WTC11 (cell line): ENCODE measurements around the gene HIBADH. TPM values are rescaled to one million over a fixed set of nuclear protein-coding genes. Genes with fewer than 3 reads are reported as not detected.

Experiments
- ATAC-seq: fragments of 200-7000 bp; cut with Tn5 transposase; 2 replicates; pipeline ENCODE4 v1.10.0; 2021; ENCODE audit warnings: mild to moderate bottlenecking, moderate library complexity
- CTCF ChIA-PET: fragments of 300-600 bp; sonication (Branson Sonifier 250); formaldehyde crosslinking; loops from one replicate; lab custom pipeline; 2021; ENCODE audit warnings: antibody characterized with exemption; lab: Charles Lee
- POLR2A ChIA-PET: fragments of 350-600 bp; sonication (Branson Sonifier 250); formaldehyde crosslinking; loops from one replicate; lab custom pipeline; 2021; ENCODE audit warnings: antibody characterized with exemption; lab: Charles Lee
- DNase-seq: peaks from one replicate; pipeline ENCODE4 v3.0.0; 2021; ENCODE audit warnings: low spot score
- H3K27ac Mint-ChIP-seq: 2 replicates; pipeline ENCODE4 v1.8.0; 2021; ENCODE audit warnings: mixed read lengths
- H3K27me3 Mint-ChIP-seq: 2 replicates; pipeline ENCODE4 v1.8.0; 2021; ENCODE audit warnings: low read depth, mild to moderate bottlenecking, moderate library complexity, mixed read lengths
- H3K36me3 Mint-ChIP-seq: 2 replicates; pipeline ENCODE4 v1.8.0; 2021; ENCODE audit warnings: mixed read lengths
- H3K4me1 Mint-ChIP-seq: 2 replicates; pipeline ENCODE4 v1.8.0; 2022; ENCODE audit warnings: mixed read lengths
- H3K4me3 Mint-ChIP-seq: 2 replicates; pipeline ENCODE4 v1.8.0; 2021; ENCODE audit warnings: mild to moderate bottlenecking, moderate library complexity, mixed read lengths
- H3K9me3 Mint-ChIP-seq: 2 replicates; pipeline ENCODE4 v1.8.0; 2021; ENCODE audit warnings: mixed read lengths
- CBFB ChIP-seq: sonication (generic); formaldehyde crosslinking; IDR thresholded peaks from 2 replicates; pipeline ENCODE4 v1.8.1; 2022; ENCODE audit warnings: mild to moderate bottlenecking, low read depth, missing genetic modification reagents
- ETV6 ChIP-seq: sonication (generic); formaldehyde crosslinking; IDR thresholded peaks from 2 replicates; pipeline ENCODE4 v1.8.1; 2022; ENCODE audit warnings: mild to moderate bottlenecking, missing genetic modification reagents
- FOXP1 ChIP-seq: sonication (generic); formaldehyde crosslinking; IDR thresholded peaks from 2 replicates; pipeline ENCODE4 v1.8.0; 2022; ENCODE audit warnings: missing genetic modification reagents, mild to moderate bottlenecking, moderate library complexity, borderline replicate concordance
- MXD4 ChIP-seq: fragments of 250-450 bp; sonication (Bioruptor Pico); IDR thresholded peaks from 2 replicates; pipeline ENCODE4 v1.8.0; 2021; ENCODE audit warnings: mild to moderate bottlenecking, moderate library complexity, borderline replicate concordance
- NFYB ChIP-seq: sonication (generic); formaldehyde crosslinking; conservative IDR thresholded peaks from 2 replicates; pipeline ENCODE4 v1.8.0; 2022; ENCODE audit warnings: low read depth, missing genetic modification reagents
- NR2C2 ChIP-seq: sonication (generic); formaldehyde crosslinking; IDR thresholded peaks from 2 replicates; pipeline ENCODE4 v1.8.0; 2022; ENCODE audit warnings: mild to moderate bottlenecking, missing genetic modification reagents
- SP1 ChIP-seq: sonication (generic); formaldehyde crosslinking; conservative IDR thresholded peaks from 2 replicates; pipeline ENCODE4 v1.8.1; 2022; ENCODE audit warnings: missing genetic modification reagents
- TEAD4 ChIP-seq: sonication (generic); formaldehyde crosslinking; IDR thresholded peaks from 2 replicates; pipeline ENCODE4 v1.8.0; 2022; ENCODE audit warnings: mild to moderate bottlenecking, missing genetic modification reagents
- ZBTB21 ChIP-seq: sonication (generic); formaldehyde crosslinking; IDR thresholded peaks from 2 replicates; pipeline ENCODE4 v1.8.1; 2023; ENCODE audit warnings: mild to moderate bottlenecking, missing genetic modification reagents, borderline replicate concordance
- ZNF219 ChIP-seq: sonication (generic); formaldehyde crosslinking; IDR thresholded peaks from 2 replicates; pipeline ENCODE4 v1.8.0; 2023; ENCODE audit warnings: missing genetic modification reagents, mild to moderate bottlenecking, borderline replicate concordance
- ZNF232 ChIP-seq: sonication (generic); formaldehyde crosslinking; IDR thresholded peaks from 2 replicates; pipeline ENCODE4 v1.8.0; 2022; ENCODE audit warnings: mild to moderate bottlenecking, missing genetic modification reagents
- ZNF671 ChIP-seq: fragments of 250-450 bp; sonication (Bioruptor Pico); IDR thresholded peaks from 2 replicates; pipeline ENCODE4 v1.8.0; 2021; ENCODE audit warnings: mild to moderate bottlenecking
- total RNA-seq: library from RNA; stranded (reverse); gene quantifications from 3 replicates; pipeline ENCODE4 v1.2.3, GENCODE V29; 2021
- TF ChIP-seq, protein P1 (sequence below): sonication (generic); formaldehyde crosslinking; IDR thresholded peaks from 2 replicates; pipeline ENCODE4 v1.8.1; 2023; ENCODE audit warnings: mild to moderate bottlenecking, missing genetic modification reagents, moderate library complexity
- TF ChIP-seq, protein P2 (sequence below): sonication (generic); formaldehyde crosslinking; IDR thresholded peaks from 2 replicates; pipeline ENCODE4 v1.8.1; 2023; ENCODE audit warnings: mild to moderate bottlenecking, missing genetic modification reagents
- TF ChIP-seq, protein P3 (sequence below): sonication (generic); formaldehyde crosslinking; IDR thresholded peaks from 2 replicates; pipeline ENCODE4 v1.8.0; 2023; ENCODE audit warnings: mild to moderate bottlenecking, missing genetic modification reagents
- TF ChIP-seq, protein P4 (sequence below): sonication (generic); formaldehyde crosslinking; IDR thresholded peaks from 2 replicates; pipeline ENCODE4 v1.8.1; 2023; ENCODE audit warnings: mild to moderate bottlenecking, missing genetic modification reagents, moderate library complexity
- TF ChIP-seq, protein P5 (sequence below): sonication (generic); formaldehyde crosslinking; IDR thresholded peaks from 2 replicates; pipeline ENCODE4 v1.8.0; 2022; ENCODE audit warnings: mild to moderate bottlenecking, missing genetic modification reagents
- TF ChIP-seq, protein P6 (sequence below): sonication (generic); formaldehyde crosslinking; IDR thresholded peaks from 2 replicates; pipeline ENCODE4 v1.8.1; 2022; ENCODE audit warnings: mild to moderate bottlenecking, moderate library complexity, missing genetic modification reagents
- TF ChIP-seq, protein P7 (sequence below): sonication (generic); formaldehyde crosslinking; IDR thresholded peaks from 2 replicates; pipeline ENCODE4 v1.8.0; 2023; ENCODE audit warnings: missing genetic modification reagents

The HIBADH gene
- total RNA-seq, 1 experiment from 2014 or later: 27.9 TPM

DNA sequence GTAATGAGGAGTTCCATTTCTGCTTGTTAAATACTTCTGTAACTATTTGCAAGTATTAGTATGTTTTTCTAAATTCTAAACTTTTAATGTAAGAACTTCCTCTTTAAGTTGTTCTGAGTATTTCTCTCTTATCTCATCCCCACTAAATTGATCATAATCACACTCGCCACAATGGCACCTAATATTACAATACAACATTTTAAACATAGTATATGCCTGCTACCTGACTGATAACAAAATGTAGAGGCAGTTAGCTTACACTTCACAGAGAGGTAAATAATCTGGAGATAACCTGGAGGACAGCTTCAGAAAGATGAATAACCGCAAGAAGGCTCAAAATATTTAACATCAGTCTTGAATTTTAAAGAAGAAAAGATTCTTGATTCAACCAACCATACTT lies 48.6 kb downstream of the HIBADH start (continued):
- no peak for TF ChIP-seq CBFB (CRISPR knock-in tag)

DNA sequence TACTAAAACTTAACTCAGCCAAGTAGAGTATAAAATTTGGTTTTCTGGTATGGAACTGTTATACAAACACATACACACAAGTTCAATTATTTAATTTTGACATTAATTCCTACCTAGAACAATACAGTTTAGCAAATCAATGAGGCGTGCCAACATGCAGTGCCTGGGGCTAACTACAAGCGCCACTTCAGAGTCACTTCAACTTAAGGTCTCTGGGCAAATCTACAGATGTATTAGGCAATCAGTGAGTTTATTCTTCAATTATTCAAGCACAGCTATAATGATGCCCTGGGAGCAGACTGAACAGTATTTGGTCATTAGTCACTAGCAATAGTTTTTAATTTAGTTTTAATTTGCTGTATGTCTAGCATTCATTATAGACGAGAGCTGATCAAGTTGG lies 51.6 kb downstream of the HIBADH start:
- H3K27me3 Mint-ChIP-seq: no peaks in the 10 kb centered on the region
- no peak for DNase-seq
- H3K4me3 Mint-ChIP-seq: no peak overlapping the region
- H3K36me3 Mint-ChIP-seq: peaks cover 6% of the 10 kb centered on the region
- no peak for TF ChIP-seq FOXP1 (CRISPR knock-in tag)
- TF ChIP-seq NFYB (CRISPR knock-in tag): no peak
- no peak for TF ChIP-seq ZNF671 (CRISPR knock-in tag)
- no peak for TF ChIP-seq ZNF219
- no peak for TF ChIP-seq TEAD4
- TF ChIP-seq, protein P1, sequence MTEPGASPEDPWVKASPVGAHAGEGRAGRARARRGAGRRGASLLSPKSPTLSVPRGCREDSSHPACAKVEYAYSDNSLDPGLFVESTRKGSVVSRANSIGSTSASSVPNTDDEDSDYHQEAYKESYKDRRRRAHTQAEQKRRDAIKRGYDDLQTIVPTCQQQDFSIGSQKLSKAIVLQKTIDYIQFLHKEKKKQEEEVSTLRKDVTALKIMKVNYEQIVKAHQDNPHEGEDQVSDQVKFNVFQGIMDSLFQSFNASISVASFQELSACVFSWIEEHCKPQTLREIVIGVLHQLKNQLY (CRISPR knock-in tag): no peak
- TF ChIP-seq SP1: no peak
- TF ChIP-seq MXD4 (CRISPR knock-in tag): no peak
- TF ChIP-seq, protein P2, sequence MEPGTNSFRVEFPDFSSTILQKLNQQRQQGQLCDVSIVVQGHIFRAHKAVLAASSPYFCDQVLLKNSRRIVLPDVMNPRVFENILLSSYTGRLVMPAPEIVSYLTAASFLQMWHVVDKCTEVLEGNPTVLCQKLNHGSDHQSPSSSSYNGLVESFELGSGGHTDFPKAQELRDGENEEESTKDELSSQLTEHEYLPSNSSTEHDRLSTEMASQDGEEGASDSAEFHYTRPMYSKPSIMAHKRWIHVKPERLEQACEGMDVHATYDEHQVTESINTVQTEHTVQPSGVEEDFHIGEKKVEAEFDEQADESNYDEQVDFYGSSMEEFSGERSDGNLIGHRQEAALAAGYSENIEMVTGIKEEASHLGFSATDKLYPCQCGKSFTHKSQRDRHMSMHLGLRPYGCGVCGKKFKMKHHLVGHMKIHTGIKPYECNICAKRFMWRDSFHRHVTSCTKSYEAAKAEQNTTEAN (CRISPR knock-in tag): no peak
- TF ChIP-seq ETV6 (CRISPR knock-in tag): no peak
- TF ChIP-seq, protein P3, sequence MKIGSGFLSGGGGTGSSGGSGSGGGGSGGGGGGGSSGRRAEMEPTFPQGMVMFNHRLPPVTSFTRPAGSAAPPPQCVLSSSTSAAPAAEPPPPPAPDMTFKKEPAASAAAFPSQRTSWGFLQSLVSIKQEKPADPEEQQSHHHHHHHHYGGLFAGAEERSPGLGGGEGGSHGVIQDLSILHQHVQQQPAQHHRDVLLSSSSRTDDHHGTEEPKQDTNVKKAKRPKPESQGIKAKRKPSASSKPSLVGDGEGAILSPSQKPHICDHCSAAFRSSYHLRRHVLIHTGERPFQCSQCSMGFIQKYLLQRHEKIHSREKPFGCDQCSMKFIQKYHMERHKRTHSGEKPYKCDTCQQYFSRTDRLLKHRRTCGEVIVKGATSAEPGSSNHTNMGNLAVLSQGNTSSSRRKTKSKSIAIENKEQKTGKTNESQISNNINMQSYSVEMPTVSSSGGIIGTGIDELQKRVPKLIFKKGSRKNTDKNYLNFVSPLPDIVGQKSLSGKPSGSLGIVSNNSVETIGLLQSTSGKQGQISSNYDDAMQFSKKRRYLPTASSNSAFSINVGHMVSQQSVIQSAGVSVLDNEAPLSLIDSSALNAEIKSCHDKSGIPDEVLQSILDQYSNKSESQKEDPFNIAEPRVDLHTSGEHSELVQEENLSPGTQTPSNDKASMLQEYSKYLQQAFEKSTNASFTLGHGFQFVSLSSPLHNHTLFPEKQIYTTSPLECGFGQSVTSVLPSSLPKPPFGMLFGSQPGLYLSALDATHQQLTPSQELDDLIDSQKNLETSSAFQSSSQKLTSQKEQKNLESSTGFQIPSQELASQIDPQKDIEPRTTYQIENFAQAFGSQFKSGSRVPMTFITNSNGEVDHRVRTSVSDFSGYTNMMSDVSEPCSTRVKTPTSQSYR (CRISPR knock-in tag): no peak
- no peak for TF ChIP-seq ZBTB21 (CRISPR knock-in tag)
- no peak for TF ChIP-seq NR2C2 (CRISPR knock-in tag)
- no peak for TF ChIP-seq ZNF232 (CRISPR knock-in tag)
- TF ChIP-seq, protein P4, sequence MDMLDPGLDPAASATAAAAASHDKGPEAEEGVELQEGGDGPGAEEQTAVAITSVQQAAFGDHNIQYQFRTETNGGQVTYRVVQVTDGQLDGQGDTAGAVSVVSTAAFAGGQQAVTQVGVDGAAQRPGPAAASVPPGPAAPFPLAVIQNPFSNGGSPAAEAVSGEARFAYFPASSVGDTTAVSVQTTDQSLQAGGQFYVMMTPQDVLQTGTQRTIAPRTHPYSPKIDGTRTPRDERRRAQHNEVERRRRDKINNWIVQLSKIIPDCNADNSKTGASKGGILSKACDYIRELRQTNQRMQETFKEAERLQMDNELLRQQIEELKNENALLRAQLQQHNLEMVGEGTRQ: no peak
- TF ChIP-seq, protein P5, sequence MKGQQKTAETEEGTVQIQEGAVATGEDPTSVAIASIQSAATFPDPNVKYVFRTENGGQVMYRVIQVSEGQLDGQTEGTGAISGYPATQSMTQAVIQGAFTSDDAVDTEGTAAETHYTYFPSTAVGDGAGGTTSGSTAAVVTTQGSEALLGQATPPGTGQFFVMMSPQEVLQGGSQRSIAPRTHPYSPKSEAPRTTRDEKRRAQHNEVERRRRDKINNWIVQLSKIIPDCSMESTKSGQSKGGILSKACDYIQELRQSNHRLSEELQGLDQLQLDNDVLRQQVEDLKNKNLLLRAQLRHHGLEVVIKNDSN (CRISPR knock-in tag): no peak
- TF ChIP-seq, protein P6, sequence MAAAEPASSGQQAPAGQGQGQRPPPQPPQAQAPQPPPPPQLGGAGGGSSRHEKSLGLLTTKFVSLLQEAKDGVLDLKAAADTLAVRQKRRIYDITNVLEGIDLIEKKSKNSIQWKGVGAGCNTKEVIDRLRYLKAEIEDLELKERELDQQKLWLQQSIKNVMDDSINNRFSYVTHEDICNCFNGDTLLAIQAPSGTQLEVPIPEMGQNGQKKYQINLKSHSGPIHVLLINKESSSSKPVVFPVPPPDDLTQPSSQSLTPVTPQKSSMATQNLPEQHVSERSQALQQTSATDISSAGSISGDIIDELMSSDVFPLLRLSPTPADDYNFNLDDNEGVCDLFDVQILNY (CRISPR knock-in tag): no peak
- TF ChIP-seq, protein P7, sequence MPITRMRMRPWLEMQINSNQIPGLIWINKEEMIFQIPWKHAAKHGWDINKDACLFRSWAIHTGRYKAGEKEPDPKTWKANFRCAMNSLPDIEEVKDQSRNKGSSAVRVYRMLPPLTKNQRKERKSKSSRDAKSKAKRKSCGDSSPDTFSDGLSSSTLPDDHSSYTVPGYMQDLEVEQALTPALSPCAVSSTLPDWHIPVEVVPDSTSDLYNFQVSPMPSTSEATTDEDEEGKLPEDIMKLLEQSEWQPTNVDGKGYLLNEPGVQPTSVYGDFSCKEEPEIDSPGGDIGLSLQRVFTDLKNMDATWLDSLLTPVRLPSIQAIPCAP (CRISPR knock-in tag): no peak
- CTCF ChIA-PET: interaction anchor here (0.7 kb wide), 1 partner anchor 164 kb away, joined by 4 read pairs; no protein-coding TSS in a partner anchor
- H3K9me3 Mint-ChIP-seq: peaks cover 4% of the 10 kb centered on the region
- ATAC-seq: no peak
- no peak overlapping the region for H3K27ac Mint-ChIP-seq
- POLR2A ChIA-PET: no interaction called here
- H3K4me1 Mint-ChIP-seq: peaks cover 30% of the 10 kb centered on the region
